T-helper 17 cell (primary cell): ENCODE measurements around the gene IL3. TPM values are rescaled to one million over a fixed set of nuclear protein-coding genes. Genes with fewer than 3 reads are reported as not detected.

Experiments used
- ATAC-seq: fragments of 150-1000 bp; cut with Tn5 transposase; 2 replicates; pipeline ENCODE4 v1.10.0; 2021; ENCODE audit warnings: mild to moderate bottlenecking, moderate library complexity
- DNase-seq, 3 donors: peaks; one replicate each; pipeline versions ENCODE4 v3.0.0 to v3.0.0-alpha.2; 2020 to 2021
- H3K9me3 ChIP-seq: one replicate; pipeline ENCODE4 v1.7.0; 2013; ENCODE audit warnings: low read length, mild to moderate bottlenecking; ENCODE audit not compliant: control insufficient read depth, poor library complexity, severe bottlenecking
- H3K27ac Mint-ChIP-seq: one replicate; pipeline ENCODE4 v1.8.0; 2022; ENCODE audit warnings: mild to moderate bottlenecking, moderate library complexity, mixed read lengths
- H3K27me3 Mint-ChIP-seq: one replicate; pipeline ENCODE4 v1.8.0; 2022; ENCODE audit warnings: mixed read lengths
- H3K36me3 Mint-ChIP-seq: one replicate; pipeline ENCODE4 v1.8.0; 2022; ENCODE audit warnings: low read depth, mixed read lengths
- H3K4me1 Mint-ChIP-seq: one replicate; pipeline ENCODE4 v1.8.0; 2022; ENCODE audit warnings: mild to moderate bottlenecking, mixed read lengths
- H3K4me3 Mint-ChIP-seq: one replicate; pipeline ENCODE4 v1.8.0; 2022; ENCODE audit warnings: mild to moderate bottlenecking, moderate library complexity, mixed read lengths
- total RNA-seq, 4 donors: library from RNA in 2 of 4; stranded (reverse) in 2 of 4; gene quantifications; one replicate each; pipeline ENCODE4 v1.2.3 and lab custom pipeline; 2022 to 2026

The IL3 gene
- total RNA-seq, 2 donors from 2014 or later = not detected

GRCh38 chr5:132020568-132021339 lies 39.7 kb upstream of the IL3 start:
- no peaks in the 10 kb centered on the region for H3K9me3 ChIP-seq
- no peak for DNase-seq
- Mint-ChIP-seq H3K27me3 (no peaks in the 10 kb centered on the region), H3K4me3 (peak overlapping the region; percentile 52), H3K36me3 (no peaks in the 10 kb centered on the region), H3K27ac (peak overlapping the region; percentile 93), H3K4me1 (peaks cover 37% of the 10 kb centered on the region)
- peak; percentile 35 for ATAC-seq

DNA sequence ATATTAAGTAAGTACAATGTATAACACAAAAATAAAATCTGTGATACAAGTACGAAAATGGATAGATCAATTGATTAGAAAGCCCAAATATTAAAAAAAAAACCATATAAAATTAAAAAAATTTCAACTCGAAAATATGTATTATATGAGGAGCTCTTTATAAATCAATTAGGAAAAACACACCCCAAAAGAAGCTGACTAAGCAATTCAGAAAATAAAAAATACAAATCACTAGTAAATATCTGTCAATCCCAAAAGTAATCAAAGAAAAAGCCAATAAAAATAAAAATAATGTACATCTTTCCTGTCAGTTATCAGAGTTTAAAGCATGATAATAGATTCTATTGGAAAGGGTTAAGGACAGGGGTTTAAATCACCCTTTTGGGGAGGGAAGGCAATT lies 38.8 kb upstream of the IL3 start:
- Mint-ChIP-seq H3K4me3 (no peak overlapping the region), H3K4me1 (peaks cover 29% of the 10 kb centered on the region), H3K27ac (peak overlapping the region; percentile 93), H3K36me3 (no peaks in the 10 kb centered on the region), H3K27me3 (no peaks in the 10 kb centered on the region)
- DNase-seq (no peak), ATAC-seq (no peak)
- no peaks in the 10 kb centered on the region for H3K9me3 ChIP-seq

DNA sequence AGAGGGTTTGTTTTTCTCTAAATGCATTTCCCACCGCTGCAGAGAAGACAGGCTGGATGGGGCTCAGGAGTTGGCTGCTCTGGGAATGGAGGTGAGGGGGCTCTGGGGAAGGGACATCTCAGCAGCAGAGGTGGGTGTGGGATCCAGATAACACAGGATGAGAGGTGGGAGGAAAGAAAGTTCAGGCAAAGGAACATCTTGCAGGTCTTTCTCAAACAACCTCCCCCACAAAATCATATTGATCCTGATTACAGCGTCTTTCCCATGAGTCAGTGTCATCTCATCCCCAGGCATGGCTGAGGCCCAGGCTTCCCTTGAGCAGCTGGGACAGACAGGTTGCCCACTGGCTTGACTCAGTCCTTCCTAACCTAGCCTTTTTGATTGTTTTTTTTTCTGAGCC lies 37.7 kb upstream of the IL3 start:
- no peaks in the 10 kb centered on the region for H3K9me3 ChIP-seq
- Mint-ChIP-seq H3K4me1 (peaks cover 27% of the 10 kb centered on the region), H3K4me3 (no peak overlapping the region), H3K36me3 (no peaks in the 10 kb centered on the region), H3K27me3 (no peaks in the 10 kb centered on the region), H3K27ac (peak overlapping the region; percentile 93)
- no peak for DNase-seq
- ATAC-seq = no peak

DNA sequence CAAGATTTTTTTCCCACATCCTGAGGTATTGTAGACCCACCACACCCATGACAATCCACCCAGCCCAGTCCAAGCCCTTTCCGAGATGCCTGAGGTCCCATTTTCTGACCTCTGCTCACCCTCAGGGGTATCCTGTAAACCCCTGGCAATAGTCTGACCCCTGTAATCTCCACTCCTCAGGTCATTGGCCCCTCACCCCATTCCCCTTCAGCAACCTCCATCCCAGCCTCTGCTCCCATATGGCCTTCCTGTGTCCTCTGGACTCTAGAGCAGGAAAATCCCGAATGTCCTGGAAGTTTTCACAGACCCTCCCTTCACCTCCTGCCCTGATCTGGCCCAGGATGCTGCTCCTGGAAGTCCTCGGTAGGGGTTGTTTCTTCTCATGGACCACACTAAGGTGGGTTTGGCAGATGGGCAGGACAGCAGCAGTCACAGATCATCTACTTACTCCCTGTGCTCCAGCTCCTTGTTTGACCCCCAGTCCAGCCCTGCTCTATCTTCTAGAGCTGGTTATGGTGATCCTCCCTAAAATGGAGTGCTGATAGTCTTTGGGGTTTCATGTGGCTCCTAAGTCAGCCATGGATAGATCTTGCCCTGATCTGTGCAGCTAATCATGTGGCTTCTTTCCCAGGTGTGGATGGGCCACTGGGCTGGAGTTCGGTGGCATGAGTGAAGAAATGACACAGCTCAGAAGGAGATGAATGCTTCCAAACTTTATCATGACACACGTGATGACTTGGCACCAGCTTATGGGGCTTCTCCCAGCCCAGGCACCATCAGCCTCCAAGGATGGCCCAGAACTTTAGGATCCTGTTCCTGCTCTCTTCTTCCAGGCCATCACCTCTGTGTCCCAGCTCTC lies 37.0 kb upstream of the IL3 start:
- no peaks in the 10 kb centered on the region for H3K9me3 ChIP-seq
- ATAC-seq = no peak
- Mint-ChIP-seq H3K27ac (peak overlapping the region; percentile 93), H3K36me3 (no peaks in the 10 kb centered on the region), H3K4me1 (peaks cover 25% of the 10 kb centered on the region), H3K4me3 (no peak overlapping the region), H3K27me3 (no peaks in the 10 kb centered on the region)
- no peak for DNase-seq

DNA sequence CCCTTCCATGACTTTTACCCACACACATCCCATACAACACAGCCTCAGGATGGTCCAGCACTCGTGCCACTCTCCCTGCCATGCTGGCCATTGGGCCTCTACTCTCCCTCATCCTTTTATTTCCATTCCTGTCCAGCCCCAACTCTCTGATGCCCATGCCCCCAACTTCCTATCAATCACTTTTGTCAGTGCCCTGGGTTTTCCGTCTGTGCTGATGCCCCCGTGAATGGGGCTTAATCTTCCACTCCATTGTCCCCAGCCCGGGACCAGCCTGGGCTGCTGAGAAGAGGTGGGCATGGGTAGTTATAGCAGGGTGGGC lies 36.4 kb upstream of the IL3 start:
- H3K4me1 Mint-ChIP-seq = peaks cover 25% of the 10 kb centered on the region
- no peak overlapping the region for H3K4me3 Mint-ChIP-seq
- ATAC-seq (no peak), DNase-seq (no peak)
- no peak overlapping the region for H3K27ac Mint-ChIP-seq
- no peaks in the 10 kb centered on the region for H3K9me3 ChIP-seq
- no peaks in the 10 kb centered on the region for H3K36me3 Mint-ChIP-seq
- H3K27me3 Mint-ChIP-seq = no peaks in the 10 kb centered on the region

DNA sequence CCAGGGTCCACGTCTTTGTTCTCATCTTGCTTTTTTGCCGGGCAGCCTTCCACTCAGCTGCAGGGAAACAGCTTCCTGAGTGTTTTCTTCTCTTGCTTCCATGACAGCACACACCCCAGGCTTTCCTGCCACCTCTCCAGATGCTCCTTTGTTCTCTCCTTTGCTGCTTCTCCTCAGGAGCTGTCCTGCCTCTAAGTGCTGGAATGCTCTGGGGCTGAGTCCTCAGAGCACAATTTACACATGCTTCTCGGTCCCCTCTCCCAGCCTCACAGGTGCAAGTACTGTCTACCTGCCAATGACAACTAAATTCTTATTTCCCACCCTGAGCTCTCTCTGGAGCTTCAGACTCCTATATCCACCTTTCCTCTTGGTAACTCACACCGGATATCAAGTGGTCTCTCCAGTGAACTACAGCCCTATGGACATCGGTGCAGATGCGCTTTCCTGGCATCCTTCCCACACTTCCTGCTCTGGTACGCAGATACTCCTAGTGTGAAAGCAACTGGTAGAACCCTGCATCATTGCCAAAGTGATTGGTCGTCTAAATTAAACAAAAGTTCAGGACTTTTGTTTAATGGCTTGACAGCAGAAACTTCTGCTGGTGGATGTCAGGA lies 35.6 kb upstream of the IL3 start:
- H3K4me1 Mint-ChIP-seq = peaks cover 24% of the 10 kb centered on the region
- no peaks in the 10 kb centered on the region for H3K9me3 ChIP-seq
- DNase-seq = no peak
- ATAC-seq = no peak
- H3K27ac Mint-ChIP-seq = no peak overlapping the region
- no peak overlapping the region for H3K4me3 Mint-ChIP-seq
- peaks cover 2% of the 10 kb centered on the region for H3K36me3 Mint-ChIP-seq
- H3K27me3 Mint-ChIP-seq = no peaks in the 10 kb centered on the region

DNA sequence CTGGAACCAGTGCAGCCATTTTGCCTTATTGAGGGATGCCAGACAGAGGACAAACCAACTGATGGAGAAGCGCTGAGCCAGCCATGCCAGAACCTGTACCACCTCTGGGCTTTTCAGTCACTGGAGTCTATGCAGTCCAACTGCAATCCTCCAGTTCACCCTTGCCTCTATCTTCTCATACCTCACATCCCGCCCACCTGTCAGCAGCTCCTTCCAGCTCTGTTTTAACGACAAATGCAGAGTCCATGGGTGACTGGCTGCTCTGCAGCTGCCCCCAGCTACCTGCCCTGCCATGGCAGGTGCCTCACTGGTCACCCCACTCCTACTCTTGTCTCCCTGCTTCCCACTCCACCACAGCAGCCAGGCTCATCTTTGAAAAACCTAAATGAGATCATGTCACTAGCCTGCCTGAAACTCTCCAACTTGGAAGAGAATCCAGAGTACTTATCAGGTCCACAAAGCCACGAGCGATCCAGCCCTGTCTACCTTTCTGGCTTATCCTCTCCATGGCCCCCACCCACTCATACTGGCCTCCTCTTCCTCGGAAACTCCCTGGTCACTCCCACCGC lies 35.0 kb upstream of the IL3 start:
- H3K9me3 ChIP-seq = no peaks in the 10 kb centered on the region
- H3K4me3 Mint-ChIP-seq = no peak overlapping the region
- ATAC-seq (no peak), DNase-seq (no peak)
- H3K36me3 Mint-ChIP-seq = peaks cover 5% of the 10 kb centered on the region
- no peaks in the 10 kb centered on the region for H3K27me3 Mint-ChIP-seq
- peaks cover 18% of the 10 kb centered on the region for H3K4me1 Mint-ChIP-seq
- H3K27ac Mint-ChIP-seq = no peak overlapping the region

DNA sequence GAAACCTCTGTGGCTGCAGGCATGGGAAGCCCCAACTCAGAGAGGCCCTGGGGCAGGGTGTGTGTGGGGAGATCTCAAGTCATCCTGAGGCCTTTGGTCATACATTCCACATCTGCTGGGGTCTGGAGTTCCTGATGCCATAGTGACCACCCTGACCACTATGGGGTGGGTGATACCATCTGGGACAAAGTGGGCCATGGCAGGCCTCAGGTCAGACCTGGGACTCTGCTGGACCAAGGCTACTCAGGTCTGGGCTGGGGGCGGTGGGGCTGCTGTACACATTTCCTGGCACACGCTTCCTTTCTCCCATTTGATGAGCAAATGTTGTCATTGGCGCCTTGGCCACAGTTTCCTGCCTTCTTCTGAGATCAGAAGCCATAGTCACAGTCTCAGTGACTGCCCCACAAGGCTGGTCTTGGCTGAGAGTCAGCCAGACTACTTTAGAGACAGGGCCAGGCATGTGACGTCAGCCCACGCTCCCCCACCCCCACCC lies 33.9 kb upstream of the IL3 start:
- ATAC-seq = peak; percentile 85
- H3K27ac Mint-ChIP-seq = no peak overlapping the region
- peaks cover 10% of the 10 kb centered on the region for H3K4me1 Mint-ChIP-seq
- peaks cover 5% of the 10 kb centered on the region for H3K36me3 Mint-ChIP-seq
- H3K9me3 ChIP-seq = no peaks in the 10 kb centered on the region
- no peak for DNase-seq
- no peak overlapping the region for H3K4me3 Mint-ChIP-seq
- H3K27me3 Mint-ChIP-seq = no peaks in the 10 kb centered on the region

DNA sequence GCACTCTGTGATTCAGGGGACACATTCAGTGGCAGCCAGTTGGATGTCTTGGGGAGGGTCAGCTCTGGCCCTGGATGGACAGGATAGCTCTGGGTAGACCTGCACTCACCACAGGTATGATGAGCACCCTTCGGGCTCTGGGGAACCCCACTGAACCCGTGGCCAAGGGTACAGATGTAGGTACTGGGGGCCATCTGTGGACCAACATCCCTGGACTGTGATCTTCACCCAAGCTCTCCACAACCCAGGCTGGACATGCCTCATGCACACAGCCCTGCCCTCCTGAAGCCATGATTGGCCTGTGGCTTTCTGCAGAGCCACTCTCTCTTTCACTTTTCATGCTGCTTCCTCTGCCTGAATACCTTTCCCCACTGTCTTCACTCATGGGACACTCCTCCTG lies 33.4 kb upstream of the IL3 start:
- H3K27me3 Mint-ChIP-seq = no peaks in the 10 kb centered on the region
- no peaks in the 10 kb centered on the region for H3K9me3 ChIP-seq
- peaks cover 5% of the 10 kb centered on the region for H3K36me3 Mint-ChIP-seq
- no peak for DNase-seq
- ATAC-seq = peak; percentile 7
- no peak overlapping the region for H3K4me3 Mint-ChIP-seq
- peaks cover 10% of the 10 kb centered on the region for H3K4me1 Mint-ChIP-seq
- H3K27ac Mint-ChIP-seq = no peak overlapping the region

DNA sequence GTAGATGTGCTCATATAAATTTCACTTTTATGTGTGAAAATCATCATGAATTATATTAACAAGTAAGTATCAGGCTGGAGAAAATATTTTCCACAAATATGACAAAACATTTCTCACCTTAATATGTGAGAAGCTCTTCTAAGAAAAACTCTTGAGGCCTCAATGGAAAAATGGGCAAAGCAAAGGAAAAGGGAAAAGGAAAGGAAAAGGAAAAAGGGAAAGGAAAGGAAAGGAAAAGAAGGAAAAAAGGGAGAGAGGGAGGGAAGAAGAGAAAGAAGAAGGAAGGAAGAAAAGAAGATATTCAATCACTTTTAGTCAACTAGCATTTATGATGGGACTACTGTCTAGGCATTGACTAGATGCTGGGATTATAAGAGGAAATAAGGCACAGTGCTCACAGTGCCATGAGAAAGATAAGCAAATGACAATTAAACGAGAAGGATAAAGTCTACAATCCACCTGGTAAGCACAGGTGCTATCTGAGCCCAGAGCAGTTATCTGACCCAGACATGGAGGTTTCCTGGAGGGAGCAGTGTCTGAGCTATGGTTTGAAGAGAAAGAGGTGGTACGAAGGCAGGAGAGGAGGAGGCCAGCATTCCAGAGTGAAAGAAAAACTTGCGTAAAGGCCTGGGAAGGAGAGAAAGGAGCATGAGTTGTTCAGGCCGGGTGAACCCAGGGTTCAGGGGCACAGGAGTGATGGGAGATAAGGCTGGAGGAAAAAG lies 30.7 kb upstream of the IL3 start:
- no peaks in the 10 kb centered on the region for H3K27me3 Mint-ChIP-seq

DNA sequence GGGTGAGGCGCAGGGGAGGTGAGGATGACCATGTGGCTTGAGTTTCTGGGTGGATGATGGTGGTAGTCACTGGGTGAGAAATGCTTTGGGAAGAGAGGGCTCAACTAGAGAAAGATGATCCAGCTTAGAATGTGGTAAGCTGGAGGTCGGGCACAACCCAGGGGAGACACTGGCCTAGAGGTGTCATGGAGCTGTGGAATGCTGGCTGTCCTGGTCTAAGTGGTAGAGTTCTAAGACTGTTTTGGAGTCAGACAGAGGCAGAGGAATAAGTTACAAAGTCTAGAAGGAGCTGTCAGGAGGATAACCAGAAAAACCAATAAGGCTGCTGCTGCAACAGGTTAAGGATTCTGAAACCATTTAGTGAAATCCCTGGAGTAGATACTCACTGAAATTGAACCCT lies 29.8 kb upstream of the IL3 start:
- ATAC-seq (no peak), DNase-seq (no peak)
- H3K4me3 Mint-ChIP-seq = no peak overlapping the region
- H3K27me3 Mint-ChIP-seq = no peaks in the 10 kb centered on the region
- H3K36me3 Mint-ChIP-seq = peaks cover 5% of the 10 kb centered on the region
- H3K9me3 ChIP-seq = no peaks in the 10 kb centered on the region
- H3K27ac Mint-ChIP-seq = no peak overlapping the region
- H3K4me1 Mint-ChIP-seq = peaks cover 7% of the 10 kb centered on the region

More for the DNA sequence above, 30.7 kb upstream of the IL3 start:
- peaks cover 5% of the 10 kb centered on the region for H3K36me3 Mint-ChIP-seq
- H3K4me3 Mint-ChIP-seq = no peak overlapping the region
- DNase-seq (no peak), ATAC-seq (no peak)
- peaks cover 7% of the 10 kb centered on the region for H3K4me1 Mint-ChIP-seq
- H3K27ac Mint-ChIP-seq = no peak overlapping the region
- H3K9me3 ChIP-seq = no peaks in the 10 kb centered on the region

- no peak for ATAC-seq
- Mint-ChIP-seq H3K27ac (no peak overlapping the region), H3K4me1 (peaks cover 4% of the 10 kb centered on the region), H3K27me3 (no peaks in the 10 kb centered on the region), H3K36me3 (peaks cover 5% of the 10 kb centered on the region), H3K4me3 (no peak overlapping the region)
- DNase-seq = no peak
- H3K9me3 ChIP-seq = no peaks in the 10 kb centered on the region
Measured at GRCh38 chr5:132032196-132032595, 28.3 kb upstream of the IL3 start.
